Occipital lobe (tissue), 2 donors: ENCODE measurements around the gene ADGRL2. TPM values are rescaled to one million over a fixed set of nuclear protein-coding genes. Genes with fewer than 3 reads are reported as not detected.

Experiments used
- DNase-seq: peaks from one replicate; lab custom pipeline; 2025; lab: John Stamatoyannopoulos, UW
- total RNA-seq: library from RNA; depleted of rRNA; stranded (reverse); fragments of >200 nt; gene quantifications from one replicate; pipeline ENCODE4 v1.2.3, GENCODE V29; 2014

The ADGRL2 gene
- total RNA-seq, 1 donor from 2014 or later = 130 TPM

DNA sequence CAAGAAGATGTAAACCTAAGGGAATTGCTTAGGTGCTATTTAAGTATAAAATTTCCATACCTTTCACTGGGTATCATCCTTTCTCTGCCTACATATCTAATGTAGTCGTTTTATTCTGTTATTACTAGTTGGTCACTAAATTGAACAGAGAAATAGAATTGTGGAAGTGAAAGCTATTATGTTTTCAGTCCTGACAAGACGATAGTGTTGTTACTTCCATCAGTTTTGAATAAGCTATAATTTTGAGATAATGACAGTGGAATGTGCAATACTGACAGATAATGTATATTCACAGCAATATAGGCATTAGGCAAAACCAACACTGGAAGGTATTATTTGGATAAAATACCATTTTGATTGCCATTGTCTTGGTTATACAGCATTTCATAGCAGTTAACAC lies 181.8 kb downstream of the ADGRL2 start:
- no peak for DNase-seq

DNA sequence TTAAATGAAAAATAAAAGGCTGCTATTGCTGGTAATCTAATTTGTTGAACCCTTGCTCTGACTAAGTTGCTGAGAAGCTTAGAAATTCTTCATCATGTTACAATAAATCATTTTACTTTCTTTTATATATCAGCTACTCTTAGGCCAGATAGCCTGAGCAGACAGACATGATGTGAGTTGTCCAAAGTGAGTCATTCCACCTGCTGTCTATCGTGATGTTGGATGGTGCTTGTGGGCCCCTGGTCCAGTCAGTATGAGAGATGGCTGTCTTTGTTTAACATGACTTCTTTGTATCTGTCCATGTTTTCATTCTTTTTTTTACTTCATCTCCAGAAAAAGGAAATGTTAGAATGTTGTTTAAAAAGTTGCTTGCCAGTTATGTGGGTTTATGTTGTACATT lies 188.8 kb downstream of the ADGRL2 start:
- DNase-seq = no peak

- DNase-seq = no peak
Measured at GRCh38 chr1:81990241-81990640, 189.5 kb downstream of the ADGRL2 start.

DNA sequence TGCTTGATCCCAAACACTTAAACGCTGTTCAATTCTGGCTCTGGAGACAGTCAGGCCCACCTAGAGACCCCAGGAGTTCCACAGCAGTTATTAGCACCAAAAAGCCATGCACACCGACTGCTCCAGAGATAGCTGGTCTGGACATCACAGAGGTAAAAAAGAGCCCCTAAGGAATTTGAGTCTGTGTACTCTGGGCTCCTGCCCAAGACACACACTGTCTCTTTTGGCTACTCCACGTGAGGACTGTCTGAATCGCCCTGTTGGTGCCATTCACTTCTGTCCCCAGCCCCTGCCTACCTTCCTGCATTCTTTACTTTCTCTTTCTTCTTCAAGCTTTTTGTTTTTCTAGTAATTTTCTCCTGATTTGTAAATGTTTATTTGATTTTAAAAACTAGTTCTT lies 197.4 kb downstream of the ADGRL2 start:
- DNase-seq = no peak

GRCh38 chr1:81999364-81999763 lies 198.6 kb downstream of the ADGRL2 start:
- DNase-seq = no peak

GRCh38 chr1:82000221-82000620 lies 199.5 kb downstream of the ADGRL2 start:
- DNase-seq = no peak

DNA sequence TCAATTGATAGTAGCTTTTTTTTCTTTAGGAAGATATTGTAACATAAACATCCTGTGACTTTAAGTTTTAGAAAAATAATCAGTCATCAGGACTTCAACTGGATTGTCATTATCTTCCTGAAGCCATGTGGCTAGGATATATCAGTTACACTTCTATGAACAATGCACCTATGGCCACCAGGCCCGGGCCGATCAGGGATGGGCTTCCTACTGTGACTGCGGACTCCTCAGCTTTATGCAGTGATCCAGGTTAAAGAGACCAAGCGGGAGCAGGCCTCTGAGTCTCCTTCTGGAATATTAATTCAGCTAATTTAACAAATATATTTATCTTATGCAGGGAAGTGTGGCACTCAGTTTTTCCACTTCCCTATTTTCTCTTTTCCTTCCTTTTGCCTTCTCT lies 200.6 kb downstream of the ADGRL2 start:
- DNase-seq = no peak

DNA sequence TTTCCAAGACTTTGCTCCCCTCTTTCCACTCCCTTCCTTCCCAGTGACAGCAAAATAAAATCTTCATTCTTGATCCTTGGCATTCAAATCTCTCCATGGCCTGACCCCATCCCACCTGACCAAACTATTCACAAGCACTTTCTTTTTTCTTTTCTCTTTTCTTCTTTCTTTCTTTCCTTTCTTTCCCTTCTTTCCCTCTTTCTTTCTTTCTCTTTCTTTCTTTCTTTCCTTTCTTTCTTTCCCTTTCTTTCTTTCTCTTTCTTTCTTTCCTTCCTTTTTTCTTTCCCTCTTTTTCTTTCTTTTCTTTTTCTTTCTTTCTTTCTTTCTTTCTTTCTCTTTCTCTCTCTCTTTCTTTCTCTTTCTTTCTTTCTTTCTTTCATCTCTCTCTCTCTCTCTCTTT lies 207.1 kb downstream of the ADGRL2 start:
- no peak for DNase-seq

DNA sequence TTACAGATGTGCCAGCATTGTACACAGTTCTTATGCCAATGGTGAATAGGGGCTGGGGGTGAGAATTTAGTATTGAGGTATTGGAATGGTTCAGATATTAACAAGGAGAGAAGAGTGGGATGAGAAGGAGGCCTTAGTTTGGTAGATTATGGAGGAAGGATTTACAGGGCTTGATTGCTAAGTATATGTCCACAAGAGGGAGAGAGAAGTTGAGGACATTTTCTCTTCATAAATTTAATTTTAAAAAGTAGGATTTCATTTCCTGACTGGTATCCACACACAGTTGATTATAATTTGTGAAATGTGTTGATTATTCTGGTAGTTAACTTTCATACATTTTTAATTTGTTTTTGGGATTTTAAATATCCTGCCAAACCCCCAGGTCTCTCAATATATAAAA lies 213.0 kb downstream of the ADGRL2 start:
- DNase-seq = no peak

DNA sequence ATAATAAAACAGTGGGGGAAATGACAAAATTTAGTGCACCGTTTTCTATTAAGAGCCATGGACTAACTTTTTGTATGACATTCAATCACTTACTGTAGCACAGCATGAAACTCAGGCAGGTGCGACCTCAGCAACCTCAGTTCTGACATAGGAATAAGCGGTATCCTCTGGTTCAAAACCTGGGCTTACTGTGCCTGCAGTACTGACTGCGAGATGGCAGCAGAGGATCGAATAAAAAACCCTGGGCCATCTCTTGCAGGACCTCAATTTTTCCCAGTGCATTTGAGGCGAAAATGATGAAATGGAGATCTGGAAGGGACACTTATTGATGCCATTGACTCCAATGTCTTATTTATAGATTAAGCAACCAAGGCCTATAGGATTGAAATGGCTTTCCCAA lies 214.7 kb downstream of the ADGRL2 start:
- DNase-seq = no peak

DNA sequence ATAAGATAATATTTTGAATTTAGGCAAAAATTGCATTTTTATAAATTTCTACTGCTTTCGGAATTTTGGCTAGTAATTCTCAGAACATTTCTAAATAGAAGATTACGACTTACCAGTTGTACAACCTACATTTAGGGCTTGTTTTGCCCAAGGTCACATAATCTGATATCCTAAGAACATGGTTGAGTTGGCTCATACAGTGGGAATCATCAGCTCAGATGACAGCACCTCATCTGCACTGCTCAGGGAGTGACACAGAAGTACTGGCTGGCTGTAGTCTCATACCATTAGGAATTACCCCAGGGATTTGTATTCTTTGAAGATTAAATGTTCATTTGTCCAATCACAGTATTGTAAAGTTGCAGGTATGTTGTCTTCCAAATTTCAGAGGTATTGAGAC lies 217.6 kb downstream of the ADGRL2 start:
- DNase-seq = no peak

- DNase-seq = no peak
Measured at GRCh38 chr1:82019508-82019907, 218.8 kb downstream of the ADGRL2 start.

- no peak for DNase-seq
Measured at GRCh38 chr1:82030830-82031229, 230.1 kb downstream of the ADGRL2 start.

- no peak for DNase-seq
Measured at GRCh38 chr1:82032068-82032467, 231.3 kb downstream of the ADGRL2 start.

DNA sequence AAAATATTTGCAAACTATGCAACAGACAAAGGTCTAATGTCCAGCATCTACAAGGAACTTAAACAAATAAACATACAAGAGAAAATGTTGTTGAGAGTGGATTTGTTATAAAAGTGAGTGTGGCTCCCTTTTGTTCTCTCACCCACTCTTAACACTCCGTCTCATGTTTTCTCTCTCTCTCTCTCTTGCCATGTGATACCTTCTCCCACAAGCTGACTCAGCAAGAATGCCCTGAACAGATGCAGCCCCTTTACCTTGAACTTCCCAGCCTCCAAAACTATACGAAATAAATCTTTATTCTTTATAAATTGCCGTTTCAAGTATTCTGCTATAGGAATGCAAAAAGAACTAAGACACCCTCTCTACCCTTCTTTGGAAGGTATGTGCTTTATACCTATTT lies 234.1 kb downstream of the ADGRL2 start:
- DNase-seq = no peak
